ENCODE data around the gene GAGE12E.
"Not testable (repeated sequence)": the region's sequence is repeated elsewhere in the genome, so short reads cannot be mapped to it uniquely, and the experiment has no call there.

Gene GAGE12E

GRCh38 chrX:49550989-49551388 lies at the start of gene GAGE12E:
GAGE12E (plus strand) TSS chrX:49551289; CDS start chrX:49552444, 1,155 bp downstream.
- not testable (repeated sequence) for H3K27me3 ChIP-seq (ENCODE audit: control insufficient read depth in 1 of 2, insufficient read depth in 2 of 2, low read length in 2 of 2); H3K9ac ChIP-seq (ENCODE audit: low read depth in 1 of 2, low read length in 2 of 2); H3K27ac ChIP-seq (ENCODE audit: low read depth, low read length); H3K4me3 ChIP-seq (ENCODE audit: low read depth in 1 of 2, low read length in 2 of 2); H3K4me1 ChIP-seq (ENCODE audit: control insufficient read depth in 1 of 2, insufficient read depth in 2 of 2, low read length in 2 of 2); H3K36me3 ChIP-seq (ENCODE audit: control insufficient read depth in 1 of 2, insufficient read depth in 2 of 2, low read length in 2 of 2); H3K9me3 ChIP-seq (ENCODE audit: control insufficient read depth in 1 of 2, low read length in 2 of 2)

DNA sequence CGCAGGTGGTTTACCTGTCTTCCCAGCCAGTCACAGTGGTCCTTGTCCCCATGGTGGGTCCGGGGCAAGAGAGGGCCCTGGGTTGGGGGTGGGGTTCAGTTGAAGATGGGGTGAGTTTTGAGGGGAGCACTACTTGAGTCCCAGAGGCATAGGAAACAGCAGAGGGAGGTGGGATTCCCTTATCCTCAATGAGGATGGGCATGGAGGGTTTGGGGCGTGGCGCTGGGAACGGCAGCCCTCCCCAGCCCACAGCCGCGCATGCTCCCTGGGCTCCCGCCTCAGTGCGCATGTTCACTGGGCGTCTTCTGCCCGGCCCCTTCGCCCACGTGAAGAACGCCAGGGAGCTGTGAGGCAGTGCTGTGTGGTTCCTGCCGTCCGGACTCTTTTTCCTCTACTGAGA lies 19.2 kb upstream of the GAGE12E start, which contains the start of gene GAGE12C:
Gene GAGE12C (plus strand): TSS at position 301 of the 400 bp plus-strand sequence. CDS start 1,155 bp downstream, outside the sequence.
- not testable (repeated sequence) for H3K9ac ChIP-seq (ENCODE audit: low read depth in 1 of 2, low read length in 2 of 2); H3K27ac ChIP-seq (ENCODE audit: low read depth, low read length); H3K4me1 ChIP-seq (ENCODE audit: control insufficient read depth in 1 of 2, insufficient read depth in 2 of 2, low read length in 2 of 2); H3K4me3 ChIP-seq (ENCODE audit: low read depth in 1 of 2, low read length in 2 of 2); H3K27me3 ChIP-seq (ENCODE audit: control insufficient read depth in 1 of 2, insufficient read depth in 2 of 2, low read length in 2 of 2); H3K9me3 ChIP-seq (ENCODE audit: control insufficient read depth in 1 of 2, low read length in 2 of 2); H3K36me3 ChIP-seq (ENCODE audit: control insufficient read depth in 1 of 2, insufficient read depth in 2 of 2, low read length in 2 of 2)

DNA sequence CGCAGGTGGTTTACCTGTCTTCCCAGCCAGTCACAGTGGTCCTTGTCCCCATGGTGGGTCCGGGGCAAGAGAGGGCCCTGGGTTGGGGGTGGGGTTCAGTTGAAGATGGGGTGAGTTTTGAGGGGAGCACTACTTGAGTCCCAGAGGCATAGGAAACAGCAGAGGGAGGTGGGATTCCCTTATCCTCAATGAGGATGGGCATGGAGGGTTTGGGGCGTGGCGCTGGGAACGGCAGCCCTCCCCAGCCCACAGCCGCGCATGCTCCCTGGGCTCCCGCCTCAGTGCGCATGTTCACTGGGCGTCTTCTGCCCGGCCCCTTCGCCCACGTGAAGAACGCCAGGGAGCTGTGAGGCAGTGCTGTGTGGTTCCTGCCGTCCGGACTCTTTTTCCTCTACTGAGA lies 9.7 kb upstream of the GAGE12E start, which contains the start of gene GAGE12D:
Gene GAGE12D (plus strand): TSS at position 301 of the 400 bp plus-strand sequence. CDS start 1,155 bp downstream, outside the sequence.
- not testable (repeated sequence) for H3K4me3 ChIP-seq (ENCODE audit: low read depth in 1 of 2, low read length in 2 of 2); H3K9ac ChIP-seq (ENCODE audit: low read depth in 1 of 2, low read length in 2 of 2); H3K9me3 ChIP-seq (ENCODE audit: control insufficient read depth in 1 of 2, low read length in 2 of 2); H3K4me1 ChIP-seq (ENCODE audit: control insufficient read depth in 1 of 2, insufficient read depth in 2 of 2, low read length in 2 of 2); H3K27me3 ChIP-seq (ENCODE audit: control insufficient read depth in 1 of 2, insufficient read depth in 2 of 2, low read length in 2 of 2); H3K36me3 ChIP-seq (ENCODE audit: control insufficient read depth in 1 of 2, insufficient read depth in 2 of 2, low read length in 2 of 2); H3K27ac ChIP-seq (ENCODE audit: low read depth, low read length)

GRCh38 chrX:49560542-49560941 lies 9.5 kb downstream of the GAGE12E start, which contains the start of gene GAGE12F:
GAGE12F (plus strand) TSS chrX:49560842; CDS start chrX:49561997, 1,155 bp downstream.
- H3K4me3 ChIP-seq (ENCODE audit: low read depth in 1 of 2, low read length in 2 of 2); H3K4me1 ChIP-seq (ENCODE audit: control insufficient read depth in 1 of 2, insufficient read depth in 2 of 2, low read length in 2 of 2); H3K27ac ChIP-seq (ENCODE audit: low read depth, low read length); H3K9me3 ChIP-seq (ENCODE audit: control insufficient read depth in 1 of 2, low read length in 2 of 2); H3K27me3 ChIP-seq (ENCODE audit: control insufficient read depth in 1 of 2, insufficient read depth in 2 of 2, low read length in 2 of 2); H3K9ac ChIP-seq (ENCODE audit: low read depth in 1 of 2, low read length in 2 of 2); H3K36me3 ChIP-seq (ENCODE audit: control insufficient read depth in 1 of 2, insufficient read depth in 2 of 2, low read length in 2 of 2): not testable (repeated sequence)

GRCh38 chrX:49568728-49569127 lies 17.6 kb downstream of the GAGE12E start:
- H3K4me3 ChIP-seq (ENCODE audit: low read depth in 1 of 2, low read length in 2 of 2); H3K4me1 ChIP-seq (ENCODE audit: control insufficient read depth in 1 of 2, insufficient read depth in 2 of 2, low read length in 2 of 2); H3K27me3 ChIP-seq (ENCODE audit: control insufficient read depth in 1 of 2, insufficient read depth in 2 of 2, low read length in 2 of 2); H3K9ac ChIP-seq (ENCODE audit: low read depth in 1 of 2, low read length in 2 of 2); H3K36me3 ChIP-seq (ENCODE audit: control insufficient read depth in 1 of 2, insufficient read depth in 2 of 2, low read length in 2 of 2); H3K9me3 ChIP-seq (ENCODE audit: control insufficient read depth in 1 of 2, low read length in 2 of 2); H3K27ac ChIP-seq (ENCODE audit: low read depth, low read length): not testable (repeated sequence)

DNA sequence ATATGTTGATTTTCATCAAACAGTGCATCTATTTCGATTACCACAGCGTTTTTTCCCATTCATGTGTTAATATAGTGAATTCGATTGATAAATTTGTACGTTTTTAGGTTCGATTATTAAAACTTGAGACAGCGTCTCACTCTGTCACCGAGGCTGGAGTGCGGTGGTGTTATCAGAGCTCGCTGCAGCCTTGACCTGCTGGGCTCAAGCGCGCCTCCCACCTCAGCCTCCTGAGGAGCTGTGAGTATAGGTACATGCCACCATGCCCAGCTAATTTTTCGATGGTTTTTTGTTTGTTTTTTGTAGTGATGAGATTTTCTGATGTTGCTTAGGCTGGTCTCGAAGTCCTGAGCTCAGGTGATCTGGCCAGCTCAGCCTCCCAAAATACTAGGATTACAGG lies 18.1 kb downstream of the GAGE12E start:
- not testable (repeated sequence) for H3K4me3 ChIP-seq (ENCODE audit: low read depth in 1 of 2, low read length in 2 of 2); H3K9ac ChIP-seq (ENCODE audit: low read depth in 1 of 2, low read length in 2 of 2); H3K9me3 ChIP-seq (ENCODE audit: control insufficient read depth in 1 of 2, low read length in 2 of 2); H3K27me3 ChIP-seq (ENCODE audit: control insufficient read depth in 1 of 2, insufficient read depth in 2 of 2, low read length in 2 of 2); H3K27ac ChIP-seq (ENCODE audit: low read depth, low read length); H3K36me3 ChIP-seq (ENCODE audit: control insufficient read depth in 1 of 2, insufficient read depth in 2 of 2, low read length in 2 of 2); H3K4me1 ChIP-seq (ENCODE audit: control insufficient read depth in 1 of 2, insufficient read depth in 2 of 2, low read length in 2 of 2)

GRCh38 chrX:49570100-49570499 lies 19.0 kb downstream of the GAGE12E start, which contains the start of gene GAGE12G:
GAGE12G (plus strand) TSS chrX:49570400; CDS start chrX:49571555, 1,155 bp downstream.
- not testable (repeated sequence) for H3K9me3 ChIP-seq (ENCODE audit: control insufficient read depth in 1 of 2, low read length in 2 of 2); H3K36me3 ChIP-seq (ENCODE audit: control insufficient read depth in 1 of 2, insufficient read depth in 2 of 2, low read length in 2 of 2); H3K4me3 ChIP-seq (ENCODE audit: low read depth in 1 of 2, low read length in 2 of 2); H3K27me3 ChIP-seq (ENCODE audit: control insufficient read depth in 1 of 2, insufficient read depth in 2 of 2, low read length in 2 of 2); H3K27ac ChIP-seq (ENCODE audit: low read depth, low read length); H3K9ac ChIP-seq (ENCODE audit: low read depth in 1 of 2, low read length in 2 of 2); H3K4me1 ChIP-seq (ENCODE audit: control insufficient read depth in 1 of 2, insufficient read depth in 2 of 2, low read length in 2 of 2)

GRCh38 chrX:49579649-49580048 lies 28.6 kb downstream of the GAGE12E start, which contains the start of gene GAGE12H:
GAGE12H (plus strand) TSS chrX:49579949; CDS start chrX:49581104, 1,155 bp downstream.
- not testable (repeated sequence) for H3K4me1 ChIP-seq (ENCODE audit: control insufficient read depth in 1 of 2, insufficient read depth in 2 of 2, low read length in 2 of 2); H3K9me3 ChIP-seq (ENCODE audit: control insufficient read depth in 1 of 2, low read length in 2 of 2); H3K9ac ChIP-seq (ENCODE audit: low read depth in 1 of 2, low read length in 2 of 2)

GRCh38 chrX:49589196-49589595 lies 38.1 kb downstream of the GAGE12E start, which contains the start of gene GAGE2A:
GAGE2A (plus strand) TSS chrX:49589496; CDS start chrX:49590651, 1,155 bp downstream.
- not testable (repeated sequence) for H3K9ac ChIP-seq (ENCODE audit: low read depth in 1 of 2, low read length in 2 of 2); H3K4me3 ChIP-seq (ENCODE audit: low read depth in 1 of 2, low read length in 2 of 2); H3K9me3 ChIP-seq (ENCODE audit: control insufficient read depth in 1 of 2, low read length in 2 of 2); H3K27ac ChIP-seq (ENCODE audit: low read depth, low read length); H3K4me1 ChIP-seq (ENCODE audit: control insufficient read depth in 1 of 2, insufficient read depth in 2 of 2, low read length in 2 of 2); H3K36me3 ChIP-seq (ENCODE audit: control insufficient read depth in 1 of 2, insufficient read depth in 2 of 2, low read length in 2 of 2); H3K27me3 ChIP-seq (ENCODE audit: control insufficient read depth in 1 of 2, insufficient read depth in 2 of 2, low read length in 2 of 2)

More at GRCh38 chrX:49579649-49580048, 28.6 kb downstream of the GAGE12E start, which contains the start of gene GAGE12H:
- H3K4me3 ChIP-seq (ENCODE audit: low read depth in 1 of 2, low read length in 2 of 2); H3K36me3 ChIP-seq (ENCODE audit: control insufficient read depth in 1 of 2, insufficient read depth in 2 of 2, low read length in 2 of 2); H3K27me3 ChIP-seq (ENCODE audit: control insufficient read depth in 1 of 2, insufficient read depth in 2 of 2, low read length in 2 of 2); H3K27ac ChIP-seq (ENCODE audit: low read depth, low read length): not testable (repeated sequence)

DNA sequence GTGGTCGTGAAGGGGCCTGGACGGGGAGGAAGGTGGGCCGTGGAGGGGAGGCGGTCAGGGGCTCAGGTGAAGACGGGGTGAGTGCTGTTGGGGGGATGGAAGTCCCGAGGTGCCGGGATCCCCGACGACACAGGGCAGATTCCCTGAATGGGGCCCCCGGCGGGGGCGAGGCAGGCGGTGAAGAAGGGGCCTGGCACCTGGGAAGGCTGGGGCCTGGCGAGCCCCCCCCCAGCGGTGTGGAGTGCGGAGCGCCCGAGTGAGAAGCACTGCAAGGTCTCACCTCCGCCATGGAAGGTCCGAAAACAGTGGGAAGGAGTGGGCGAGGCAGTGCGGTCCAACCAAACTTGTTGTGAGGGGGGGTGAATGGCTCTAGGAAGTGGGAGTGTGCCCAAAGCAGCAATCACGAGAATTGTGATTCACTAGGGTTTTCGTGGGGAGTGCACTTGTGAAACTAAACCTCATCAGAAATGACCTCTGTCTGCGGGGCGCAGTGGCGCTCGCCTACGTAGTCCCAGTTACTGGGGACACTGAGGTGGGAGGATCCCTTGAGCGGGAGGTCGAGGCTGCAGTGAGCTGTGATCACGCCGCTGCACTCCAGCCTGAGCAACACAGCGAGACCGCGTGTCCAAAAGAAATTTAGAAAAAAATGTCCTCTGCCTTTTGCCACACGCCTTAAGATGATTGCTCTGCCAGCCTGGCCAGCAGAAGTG lies 38.8 kb downstream of the GAGE12E start:
- H3K9ac ChIP-seq (ENCODE audit: low read depth in 1 of 2, low read length in 2 of 2); H3K27me3 ChIP-seq (ENCODE audit: control insufficient read depth in 1 of 2, insufficient read depth in 2 of 2, low read length in 2 of 2); H3K4me3 ChIP-seq (ENCODE audit: low read depth in 1 of 2, low read length in 2 of 2); H3K27ac ChIP-seq (ENCODE audit: low read depth, low read length); H3K9me3 ChIP-seq (ENCODE audit: control insufficient read depth in 1 of 2, low read length in 2 of 2); H3K36me3 ChIP-seq (ENCODE audit: control insufficient read depth in 1 of 2, insufficient read depth in 2 of 2, low read length in 2 of 2); H3K4me1 ChIP-seq (ENCODE audit: control insufficient read depth in 1 of 2, insufficient read depth in 2 of 2, low read length in 2 of 2): not testable (repeated sequence)

Measured in duodenal mucosa (tissue), 2 donors.